ENCODE measurements around the gene ZBTB16. TPM values are rescaled to one million over a fixed set of nuclear protein-coding genes. Genes with fewer than 3 reads are reported as not detected.

The ZBTB16 gene
- total and polyA plus RNA-seq, 4 donors: 8.9 to 140 (median 34.5) TPM

GRCh38 chr11:114158421-114158820 is 98.9 kb downstream of the ZBTB16 start:
- Histone ChIP-seq H3K9me3 (ENCODE audit: control insufficient read depth in 4 of 4, low read length in 3 of 4) (no peaks in the 10 kb centered on the region), H3K36me3 (ENCODE audit: control insufficient read depth in 4 of 4, insufficient read depth in 3 of 4, low read depth in 1 of 4, low read length in 3 of 4) (peaks cover 0 to 7% (median 4%) of the 10 kb centered on the region in 4 donors), H3K4me3 (ENCODE audit: low read depth in 1 of 3, low read length in 3 of 3) (no peak overlapping the region), H3K9ac (ENCODE audit: low read depth in 1 of 2, low read length in 2 of 2) (no peak overlapping the region), H3K27me3 (ENCODE audit: control insufficient read depth in 4 of 4, insufficient read depth in 4 of 4, low read length in 3 of 4) (no peaks in the 10 kb centered on the region), H3K27ac (ENCODE audit: low read depth in 1 of 2, low read length in 2 of 2) (peak overlapping the region; percentile 85 to 91), H3K4me1 (ENCODE audit: control insufficient read depth in 4 of 4, insufficient read depth in 4 of 4, low read length in 3 of 4) (peaks cover 43 to 93% (median 73%) of the 10 kb centered on the region in 4 donors)
- 87% methylated on average over 6 of the region's 6 CpGs for WGBS
- TF ChIP-seq FOXA1 (IDR thresholded peaks at IDR 0.05) (no peak), HNF4G (IDR thresholded peaks at IDR 0.05) (no peak), FOXA2 (IDR thresholded peaks at IDR 0.05) (no peak), ATF3 (IDR thresholded peaks at IDR 0.05) (no peak), RXRA (IDR thresholded peaks at IDR 0.05) (no peak)
- no peak for DNase-seq (ENCODE audit: low spot score)

GRCh38 chr11:114158886-114159285 is 99.4 kb downstream of the ZBTB16 start:
- Histone ChIP-seq H3K27me3 (ENCODE audit: control insufficient read depth in 4 of 4, insufficient read depth in 4 of 4, low read length in 3 of 4) (no peaks in the 10 kb centered on the region), H3K9me3 (ENCODE audit: control insufficient read depth in 4 of 4, low read length in 3 of 4) (no peaks in the 10 kb centered on the region), H3K4me3 (ENCODE audit: low read depth in 1 of 3, low read length in 3 of 3) (no peak overlapping the region), H3K36me3 (ENCODE audit: control insufficient read depth in 4 of 4, insufficient read depth in 3 of 4, low read depth in 1 of 4, low read length in 3 of 4) (peaks cover 0 to 7% (median 4%) of the 10 kb centered on the region in 4 donors), H3K4me1 (ENCODE audit: control insufficient read depth in 4 of 4, insufficient read depth in 4 of 4, low read length in 3 of 4) (peaks cover 45 to 93% (median 74%) of the 10 kb centered on the region in 4 donors), H3K27ac (ENCODE audit: low read depth in 1 of 2, low read length in 2 of 2) (peak overlapping the region; percentile 85 to 91), H3K9ac (ENCODE audit: low read depth in 1 of 2, low read length in 2 of 2) (peak overlapping the region in 1 of 2 donors; percentile 40)
- no peak for DNase-seq (ENCODE audit: low spot score)
- no peak for TF ChIP-seq FOXA1 (IDR thresholded peaks at IDR 0.05)
- WGBS: 93% methylated on average over 7 of the region's 7 CpGs

- no peak overlapping the region for H3K4me3 ChIP-seq (ENCODE audit: low read depth in 1 of 3, low read length in 3 of 3)
- H3K4me1 ChIP-seq (ENCODE audit: control insufficient read depth in 4 of 4, insufficient read depth in 4 of 4, low read length in 3 of 4): peaks cover 46 to 93% (median 75%) of the 10 kb centered on the region in 4 donors
- H3K9ac ChIP-seq (ENCODE audit: low read depth in 1 of 2, low read length in 2 of 2): peak overlapping the region in 1 of 2 donors; percentile 79
- peaks cover 0 to 7% (median 4%) of the 10 kb centered on the region in 4 donors for H3K36me3 ChIP-seq (ENCODE audit: control insufficient read depth in 4 of 4, insufficient read depth in 3 of 4, low read depth in 1 of 4, low read length in 3 of 4)
- no peaks in the 10 kb centered on the region for H3K9me3 ChIP-seq (ENCODE audit: control insufficient read depth in 4 of 4, low read length in 3 of 4)
- DNase-seq (ENCODE audit: low spot score): no peak
- 41% methylated on average over 5 of the region's 5 CpGs for WGBS
- H3K27me3 ChIP-seq (ENCODE audit: control insufficient read depth in 4 of 4, insufficient read depth in 4 of 4, low read length in 3 of 4): no peaks in the 10 kb centered on the region
- TF ChIP-seq TAF1 (conservative IDR thresholded peaks at IDR 0.05) (no peak), NR2F2 (IDR thresholded peaks at IDR 0.05) (no peak), ATF3 (IDR thresholded peaks at IDR 0.05) (no peak), RAD21 (IDR thresholded peaks at IDR 0.05) (no peak), FOXA2 (IDR thresholded peaks at IDR 0.05) (no peak), REST (IDR thresholded peaks at IDR 0.05) (no peak), JUND (IDR thresholded peaks at IDR 0.05) (peak; percentile 44 to 81), RXRA (IDR thresholded peaks at IDR 0.05) (peak in 1 of 2 donors; percentile 19)
- peak overlapping the region; percentile 85 to 91 for H3K27ac ChIP-seq (ENCODE audit: low read depth in 1 of 2, low read length in 2 of 2)
Observed at GRCh38 chr11:114159320-114159719, 99.8 kb downstream of the ZBTB16 start.

All from liver (tissue), 9 donors.